K562 (cell line): ENCODE data around the gene NQO2. TPM values are rescaled to one million over a fixed set of nuclear protein-coding genes. Genes with fewer than 3 reads are reported as not detected.

ENCODE experiments used
- BCOR ChIP-seq: fragments of 450-650 bp; IDR thresholded peaks from 2 replicates; pipeline ENCODE4 v1.6.1; 2016
- CREM ChIP-seq: IDR thresholded peaks from 2 replicates; pipeline ENCODE4 v1.6.1; 2014; ENCODE audit warnings: antibody characterized with exemption, low read depth
- ETV5 ChIP-seq: sonication (generic); formaldehyde crosslinking; IDR thresholded peaks from 2 replicates; pipeline ENCODE4 v1.4.0; 2020; ENCODE audit warnings: low read depth, mild to moderate bottlenecking, missing genetic modification reagents
- EWSR1 ChIP-seq: fragments of 450-650 bp; IDR thresholded peaks from 2 replicates; pipeline ENCODE4 v1.6.1; 2018; ENCODE audit warnings: borderline replicate concordance, mild to moderate bottlenecking, low read depth, moderate library complexity; ENCODE audit not compliant: partially characterized antibody
- HDAC2 ChIP-seq: fragments of 450-650 bp; IDR thresholded peaks from 2 replicates; pipeline ENCODE4 v1.6.1; 2016; ENCODE audit warnings: mild to moderate bottlenecking
- KLF13 ChIP-seq: fragments of 450-650 bp; IDR thresholded peaks from 2 replicates; pipeline ENCODE4 v1.6.1; 2016; ENCODE audit warnings: missing genetic modification characterization, low read depth, mild to moderate bottlenecking, missing compliant biosample characterization, moderate library complexity, borderline replicate concordance
- MED1 ChIP-seq: sonication (generic); formaldehyde crosslinking; IDR thresholded peaks from 2 replicates; pipeline ENCODE4 v1.8.1; 2023; ENCODE audit warnings: missing genetic modification reagents, borderline replicate concordance
- NCOR1 ChIP-seq: fragments of 450-650 bp; IDR thresholded peaks from 2 replicates; pipeline ENCODE4 v1.6.1; 2016; ENCODE audit warnings: mild to moderate bottlenecking, moderate library complexity
- NFYB ChIP-seq: IDR thresholded peaks from 2 replicates; pipeline ENCODE4 v1.6.1; 2011; ENCODE audit warnings: mild to moderate bottlenecking, moderate library complexity; ENCODE audit not compliant: insufficient read length; ENCODE audit errors: extremely low read depth
- NR2C1 ChIP-seq, 2 experiments: fragments of 450-650 bp; IDR thresholded peaks; 2 replicates each; pipeline ENCODE4 v1.6.1; 2017; ENCODE audit warnings: mild to moderate bottlenecking in 2 of 2, antibody characterized with exemption in 1 of 2, inconsistent platforms in 1 of 2, missing compliant biosample characterization in 1 of 2, missing genetic modification characterization in 1 of 2
- NRF1 ChIP-seq, 2 experiments: fragments of 450-650 bp; IDR thresholded peaks in 1 of 2; conservative IDR thresholded peaks in 1 of 2; 2 replicates each; pipeline ENCODE4 v1.6.1; 2014; ENCODE audit warnings: mild to moderate bottlenecking in 2 of 2
- PCBP2 ChIP-seq: fragments of 200-400 bp; formaldehyde crosslinking; IDR thresholded peaks from 2 replicates; pipeline ENCODE4 v1.6.1; 2018; ENCODE audit warnings: low read length, low read depth, mild to moderate bottlenecking, moderate library complexity; ENCODE audit not compliant: poor library complexity, severe bottlenecking
- RBM22 ChIP-seq: fragments of 200-400 bp; formaldehyde crosslinking; IDR thresholded peaks from 2 replicates; pipeline ENCODE4 v1.6.1; 2018; ENCODE audit warnings: low read length, low read depth; ENCODE audit not compliant: poor library complexity, severe bottlenecking
- SLC30A9 ChIP-seq: fragments of 250-450 bp; sonication (Bioruptor Pico); IDR thresholded peaks from 2 replicates; pipeline ENCODE4 v1.8.0; 2022; ENCODE audit warnings: mild to moderate bottlenecking, moderate library complexity
- TBL1XR1 ChIP-seq, 2 experiments: IDR thresholded peaks; 2 replicates each; pipeline ENCODE4 v1.6.1; 2012; ENCODE audit warnings: improper control_type of control experiment in 2 of 2, low read length in 2 of 2, mild to moderate bottlenecking in 1 of 2
- ZNF175 ChIP-seq: fragments of 200-800 bp; sonication (Bioruptor generic); IDR thresholded peaks from 2 replicates; pipeline ENCODE4 v1.6.1; 2016; ENCODE audit warnings: low read depth, mild to moderate bottlenecking, missing genetic modification characterization, missing compliant biosample characterization
- polyA plus RNA-seq, 8 experiments: library from polyadenylated mRNA; depleted of rRNA in 4 of 8; stranded (reverse) in 5 of 8; unstranded in 3 of 8; fragments of >200 nt; fragmentation: Nextera tagmentation in 2 of 8; fragmentation: Illumina TruSeq in 1 of 8; extraction: Ambion mirVana in 2 of 8; extraction: Trizol in 1 of 8; gene quantifications; 2 replicates each; pipeline versions ENCODE4 v1.2.1 to v1.2.3, GENCODE V29; 2011 to 2014; ENCODE audit warnings: inconsistent platforms in 1 of 8, missing spikeins in 1 of 8
- total RNA-seq, 7 experiments: library from RNA; depleted of rRNA in 6 of 7; stranded (reverse); fragments of >200 nt in 6 of 7; fragmentation: Illumina TruSeq in 2 of 7; extraction: Trizol in 2 of 7; gene quantifications; 2 replicates each; pipeline versions ENCODE4 v1.2.1 to v1.2.3, GENCODE V29; 2011 to 2021; ENCODE audit warnings: low replicate concordance in 1 of 7
- TF ChIP-seq, protein P1 (sequence below): fragments of 450-650 bp; formaldehyde crosslinking; conservative IDR thresholded peaks from 2 replicates; pipeline ENCODE4 v1.4.0; 2022; ENCODE audit warnings: mild to moderate bottlenecking, missing genetic modification characterization
- TF ChIP-seq, protein P2 (sequence below): fragments of 450-650 bp; formaldehyde crosslinking; IDR thresholded peaks from 2 replicates; pipeline ENCODE4 v1.4.0; 2022; ENCODE audit warnings: missing genetic modification characterization
- TF ChIP-seq, protein P3 (sequence below): sonication (generic); formaldehyde crosslinking; IDR thresholded peaks from 2 replicates; pipeline ENCODE4 v1.8.0; 2022; ENCODE audit warnings: mild to moderate bottlenecking, missing genetic modification reagents

NQO2 gene
- total and polyA plus RNA-seq, 9 of the 15 experiments (the other 6 are each of a cell fraction or from before 2014, with no cell fraction given) = 54.6 to 214 (median 116) TPM

DNA sequence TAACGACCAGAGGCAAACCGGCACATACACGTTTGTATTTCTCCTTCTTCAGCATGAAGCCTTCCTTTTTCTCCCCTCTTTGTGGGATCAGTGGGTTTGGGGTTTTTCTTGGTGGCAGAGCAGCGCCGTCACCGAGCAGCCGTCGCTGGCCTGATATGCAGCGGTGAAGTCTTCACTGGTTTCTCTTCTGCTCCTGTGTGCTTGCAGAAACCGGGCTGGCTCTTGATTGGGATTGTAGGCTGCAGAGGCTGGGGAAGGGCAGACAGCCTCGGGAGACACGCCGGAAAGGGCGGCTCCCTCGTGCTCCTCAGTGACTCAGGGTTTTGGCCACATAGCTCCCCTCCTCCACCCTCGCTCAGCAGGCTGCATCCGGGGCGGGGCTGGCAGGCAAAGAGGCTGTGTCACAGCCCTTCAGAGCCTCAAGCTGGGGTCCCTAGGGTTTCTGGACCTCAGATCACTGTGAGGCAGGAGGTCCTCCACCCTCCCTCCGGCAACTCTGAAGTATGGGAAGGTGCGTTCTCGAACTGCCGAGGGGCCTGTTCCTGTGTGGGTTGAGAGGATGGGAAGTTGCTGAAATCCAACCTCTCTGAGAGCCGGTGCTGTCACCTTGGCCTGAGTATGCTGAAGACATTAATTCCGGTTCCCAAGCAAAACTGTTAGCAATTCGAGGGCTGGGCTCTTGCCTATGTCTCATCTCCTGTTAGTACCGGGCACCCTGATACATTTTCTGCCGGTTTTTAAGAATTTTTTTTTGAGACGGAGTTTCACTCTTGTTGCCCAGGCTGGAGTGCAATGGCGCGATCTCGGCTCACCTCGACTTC lies 24.2 kb downstream of the NQO2 start (continued):
- TF ChIP-seq, protein P1, sequence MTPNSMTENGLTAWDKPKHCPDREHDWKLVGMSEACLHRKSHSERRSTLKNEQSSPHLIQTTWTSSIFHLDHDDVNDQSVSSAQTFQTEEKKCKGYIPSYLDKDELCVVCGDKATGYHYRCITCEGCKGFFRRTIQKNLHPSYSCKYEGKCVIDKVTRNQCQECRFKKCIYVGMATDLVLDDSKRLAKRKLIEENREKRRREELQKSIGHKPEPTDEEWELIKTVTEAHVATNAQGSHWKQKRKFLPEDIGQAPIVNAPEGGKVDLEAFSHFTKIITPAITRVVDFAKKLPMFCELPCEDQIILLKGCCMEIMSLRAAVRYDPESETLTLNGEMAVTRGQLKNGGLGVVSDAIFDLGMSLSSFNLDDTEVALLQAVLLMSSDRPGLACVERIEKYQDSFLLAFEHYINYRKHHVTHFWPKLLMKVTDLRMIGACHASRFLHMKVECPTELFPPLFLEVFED (CRISPR knock-in tag) = 0 out of 2 replicates have a peak, but pooled peaks have one; percentile 7
- TF ChIP-seq BCOR (peak; percentile 64; the same call in 1 of the 2 replicates), NR2C1 (IDR thresholded peaks at IDR 0.05) (no peak), NR2C1 (tag; IDR thresholded peaks at IDR 0.05) (peak; percentile 5; the same call in 1 of the 2 replicates), HDAC2 (no peak; the same call in 1 of the 2 replicates), MED1 (no peak), NRF1 (conservative IDR thresholded peaks at IDR 0.05 in 1 of 2, IDR thresholded peaks at IDR 0.05 in 1 of 2) (peak; percentile 49 to 57; a peak in 3 of 4 replicates), ZNF175 (CRISPR knock-in tag) (peak; percentile 84), PCBP2 (no peak), EWSR1 (no peak), ETV5 (CRISPR knock-in tag) (peak; percentile 100), NFYB (no peak), SLC30A9 (CRISPR knock-in tag) (no peak), NCOR1 (peak; percentile 88), KLF13 (tag) (peak; percentile 94), RBM22 (no peak), CREM (peak; percentile 92), TBL1XR1 (IDR thresholded peaks at IDR 0.05; ENCODE audit: low read length in 2 of 2) (peak; percentile 68 to 94; a peak in 3 of 4 replicates)
- TF ChIP-seq, protein P2, sequence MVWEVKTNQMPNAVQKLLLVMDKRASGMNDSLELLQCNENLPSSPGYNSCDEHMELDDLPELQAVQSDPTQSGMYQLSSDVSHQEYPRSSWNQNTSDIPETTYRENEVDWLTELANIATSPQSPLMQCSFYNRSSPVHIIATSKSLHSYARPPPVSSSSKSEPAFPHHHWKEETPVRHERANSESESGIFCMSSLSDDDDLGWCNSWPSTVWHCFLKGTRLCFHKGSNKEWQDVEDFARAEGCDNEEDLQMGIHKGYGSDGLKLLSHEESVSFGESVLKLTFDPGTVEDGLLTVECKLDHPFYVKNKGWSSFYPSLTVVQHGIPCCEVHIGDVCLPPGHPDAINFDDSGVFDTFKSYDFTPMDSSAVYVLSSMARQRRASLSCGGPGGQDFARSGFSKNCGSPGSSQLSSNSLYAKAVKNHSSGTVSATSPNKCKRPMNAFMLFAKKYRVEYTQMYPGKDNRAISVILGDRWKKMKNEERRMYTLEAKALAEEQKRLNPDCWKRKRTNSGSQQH (CRISPR knock-in tag) = peak; percentile 69; the same call in 1 of the 2 replicates
- TF ChIP-seq, protein P3, sequence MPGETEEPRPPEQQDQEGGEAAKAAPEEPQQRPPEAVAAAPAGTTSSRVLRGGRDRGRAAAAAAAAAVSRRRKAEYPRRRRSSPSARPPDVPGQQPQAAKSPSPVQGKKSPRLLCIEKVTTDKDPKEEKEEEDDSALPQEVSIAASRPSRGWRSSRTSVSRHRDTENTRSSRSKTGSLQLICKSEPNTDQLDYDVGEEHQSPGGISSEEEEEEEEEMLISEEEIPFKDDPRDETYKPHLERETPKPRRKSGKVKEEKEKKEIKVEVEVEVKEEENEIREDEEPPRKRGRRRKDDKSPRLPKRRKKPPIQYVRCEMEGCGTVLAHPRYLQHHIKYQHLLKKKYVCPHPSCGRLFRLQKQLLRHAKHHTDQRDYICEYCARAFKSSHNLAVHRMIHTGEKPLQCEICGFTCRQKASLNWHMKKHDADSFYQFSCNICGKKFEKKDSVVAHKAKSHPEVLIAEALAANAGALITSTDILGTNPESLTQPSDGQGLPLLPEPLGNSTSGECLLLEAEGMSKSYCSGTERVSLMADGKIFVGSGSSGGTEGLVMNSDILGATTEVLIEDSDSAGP (CRISPR knock-in tag) = 0 out of 2 replicates have a peak, but pooled peaks have one; percentile 34
